HG03575 (cell line): ENCODE measurements around the gene ZGLP1.

Experiments used
- ATAC-seq: cut with Tn5 transposase; IDR thresholded peaks from one replicate; pipeline ENCODE4 v1.9.1; 2021; ENCODE audit not compliant: unreplicated experiment, insufficient number of reproducible peaks, low FRiP score; ENCODE audit errors: extremely low read depth

ZGLP1 gene

DNA sequence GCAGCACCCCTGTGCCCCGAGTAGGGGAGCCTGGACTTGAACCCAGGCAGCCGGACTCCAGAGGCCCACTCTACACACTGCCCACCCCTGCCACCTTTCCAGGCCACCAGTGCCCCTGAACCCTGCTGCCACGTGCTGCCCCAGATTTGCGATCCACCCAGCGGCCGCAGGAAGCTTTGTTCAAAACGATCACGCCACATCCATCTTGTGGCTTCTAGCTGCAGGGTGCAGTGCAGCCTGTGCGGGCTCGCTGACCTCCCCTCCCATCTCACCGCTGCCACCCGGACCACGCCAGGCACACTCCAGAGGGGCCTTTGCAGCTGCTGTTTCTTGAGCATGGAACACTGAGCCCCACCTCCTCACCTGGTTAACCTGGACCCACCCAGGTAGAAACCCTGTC, 19.9 kb upstream of the ZGLP1 start:
- no peak for ATAC-seq

DNA sequence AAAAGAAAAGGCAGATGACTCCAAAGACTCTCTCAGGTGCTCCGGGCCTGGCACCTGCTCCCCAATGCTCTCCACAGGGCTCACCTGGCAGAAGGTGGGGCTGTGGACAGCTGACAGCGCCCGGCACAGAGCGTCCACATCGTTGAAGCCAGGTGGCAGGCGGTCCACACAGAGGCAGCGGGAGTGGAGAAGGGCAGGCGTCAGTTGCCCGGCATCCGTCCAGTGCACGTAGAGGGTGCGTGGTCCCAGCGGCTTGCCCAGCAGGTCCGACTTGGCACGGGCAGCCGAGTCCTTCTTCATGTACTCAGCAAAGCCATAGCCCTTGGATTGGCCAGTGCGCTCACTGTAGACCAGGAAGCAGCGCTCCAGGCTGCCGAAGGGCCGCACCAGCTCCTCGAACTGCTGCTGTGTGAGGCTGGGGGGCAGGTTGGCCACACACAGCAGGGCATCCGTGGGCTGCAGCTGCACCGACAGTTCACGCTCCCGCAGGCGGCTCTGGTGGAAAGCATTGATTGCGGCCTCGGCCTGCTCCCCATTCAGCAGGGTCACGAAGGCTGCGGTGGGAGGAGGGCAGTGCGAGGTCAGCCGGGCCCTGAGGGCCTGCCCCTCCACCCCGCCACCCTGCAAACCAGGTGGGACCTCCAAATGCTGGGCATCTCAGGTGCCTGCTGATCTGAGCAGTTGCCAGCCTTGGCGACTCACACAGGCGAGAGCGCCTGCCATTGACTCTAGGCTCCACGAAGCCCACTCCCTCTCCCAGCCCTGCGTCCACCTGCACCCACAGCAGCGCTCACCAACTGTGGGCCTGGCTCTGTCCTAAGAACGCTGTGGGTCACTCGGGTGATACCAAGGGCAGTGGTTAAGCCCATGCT, 19.2 kb upstream of the ZGLP1 start:
- ATAC-seq = no peak

DNA sequence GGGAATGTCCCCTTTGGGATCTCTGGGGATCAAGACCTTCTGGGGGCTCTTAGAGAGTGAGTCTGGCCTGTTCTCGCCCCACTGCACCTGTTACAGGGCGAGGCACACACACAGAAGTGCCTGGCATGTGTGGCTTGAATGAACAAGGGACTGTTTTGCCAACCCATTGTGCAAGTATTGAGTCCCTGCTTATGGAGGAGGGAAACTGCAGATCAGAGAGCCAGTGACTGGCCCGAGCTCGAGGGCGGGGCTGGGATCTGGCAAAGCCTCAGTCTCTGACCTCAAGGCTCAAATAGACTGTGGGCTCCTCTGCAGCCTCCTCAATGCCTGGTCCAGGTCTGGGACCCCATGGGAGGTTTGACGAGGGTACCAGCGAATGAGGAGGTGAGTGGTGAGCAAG, 18.2 kb upstream of the ZGLP1 start:
- no peak for ATAC-seq

DNA sequence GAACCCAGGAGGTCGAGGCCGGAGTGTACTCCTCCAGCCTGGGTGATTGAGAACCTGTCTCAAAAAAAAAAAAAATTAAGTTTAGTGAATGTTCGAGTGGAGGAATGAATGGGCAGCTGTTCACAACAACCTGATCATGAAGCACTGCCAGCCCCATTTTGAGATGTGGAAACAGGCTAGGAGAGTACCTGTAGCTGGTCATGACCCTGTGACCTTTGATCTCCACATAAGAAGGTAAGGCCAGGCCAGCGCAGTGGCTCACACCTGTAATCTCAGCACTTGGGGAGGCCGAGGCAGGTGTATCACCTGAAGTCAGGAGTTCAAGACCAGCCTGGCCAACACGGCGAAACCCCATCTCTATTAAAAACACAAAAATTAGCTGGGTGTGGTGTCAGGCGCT, 16.1 kb upstream of the ZGLP1 start:
- ATAC-seq = no peak

DNA sequence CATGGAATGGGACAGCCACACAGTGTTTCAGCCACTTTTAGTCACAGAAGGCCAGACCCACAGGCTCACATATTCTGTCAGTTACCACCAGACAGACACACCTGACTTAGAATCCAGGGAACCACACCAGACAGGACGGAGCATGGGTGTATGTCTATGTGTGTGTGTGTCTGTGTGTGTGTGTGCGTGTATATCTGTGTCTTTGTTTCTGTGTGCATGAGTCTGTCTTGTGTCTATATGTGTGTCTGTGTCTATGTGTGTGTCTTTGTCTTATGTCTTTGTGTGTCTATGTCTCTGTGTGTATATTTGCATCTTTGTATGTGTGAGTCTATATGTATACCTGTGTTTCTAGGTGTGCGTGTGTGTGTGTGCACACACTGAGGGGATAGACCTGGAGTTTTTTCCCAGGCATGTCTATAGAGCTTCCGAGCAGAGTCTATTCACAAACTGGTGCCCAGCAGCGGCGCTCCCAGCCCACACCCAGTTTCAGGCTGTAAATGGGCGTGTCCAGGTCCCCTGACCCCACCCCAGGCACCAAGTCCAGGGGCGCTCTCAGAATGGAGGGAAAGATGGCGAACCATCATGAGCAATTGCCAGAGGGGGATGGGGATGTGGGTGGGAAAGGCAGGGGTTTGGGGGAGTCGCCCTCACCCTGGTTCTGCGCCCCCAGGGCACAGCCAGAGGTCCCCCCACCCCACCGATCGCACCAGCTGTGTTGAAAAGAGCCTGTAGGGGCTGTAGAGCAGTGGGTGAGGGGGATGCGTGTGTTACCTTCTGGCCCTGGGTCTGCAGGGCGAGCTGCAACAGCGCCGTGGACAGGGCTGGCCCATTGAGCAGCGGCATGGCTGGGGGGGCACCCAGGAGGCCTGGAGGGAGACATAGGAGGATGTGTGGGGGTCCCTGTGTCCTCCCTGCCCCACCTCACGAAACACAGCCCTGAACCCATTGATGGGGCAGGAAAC, 12.5 kb upstream of the ZGLP1 start:
- no peak for ATAC-seq

DNA sequence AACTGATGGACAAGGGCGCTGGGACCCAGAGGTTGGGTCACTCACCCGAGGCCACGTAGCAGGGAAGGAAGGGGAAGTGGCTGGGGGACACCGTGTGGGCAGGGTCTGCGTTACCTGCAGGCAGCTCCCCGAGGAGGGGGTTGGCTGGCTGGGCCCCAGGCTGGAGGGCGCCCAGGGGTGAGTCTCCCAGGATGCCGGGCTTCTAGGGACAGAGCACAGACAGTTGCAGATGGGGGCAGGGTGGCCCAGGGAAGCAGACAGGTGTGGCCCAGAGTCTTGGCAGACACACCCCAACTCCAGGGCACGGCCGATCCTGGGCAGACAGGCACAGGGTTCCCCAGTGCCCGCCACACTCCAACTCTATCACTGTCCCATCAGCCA, 11.8 kb upstream of the ZGLP1 start:
- no peak for ATAC-seq

DNA sequence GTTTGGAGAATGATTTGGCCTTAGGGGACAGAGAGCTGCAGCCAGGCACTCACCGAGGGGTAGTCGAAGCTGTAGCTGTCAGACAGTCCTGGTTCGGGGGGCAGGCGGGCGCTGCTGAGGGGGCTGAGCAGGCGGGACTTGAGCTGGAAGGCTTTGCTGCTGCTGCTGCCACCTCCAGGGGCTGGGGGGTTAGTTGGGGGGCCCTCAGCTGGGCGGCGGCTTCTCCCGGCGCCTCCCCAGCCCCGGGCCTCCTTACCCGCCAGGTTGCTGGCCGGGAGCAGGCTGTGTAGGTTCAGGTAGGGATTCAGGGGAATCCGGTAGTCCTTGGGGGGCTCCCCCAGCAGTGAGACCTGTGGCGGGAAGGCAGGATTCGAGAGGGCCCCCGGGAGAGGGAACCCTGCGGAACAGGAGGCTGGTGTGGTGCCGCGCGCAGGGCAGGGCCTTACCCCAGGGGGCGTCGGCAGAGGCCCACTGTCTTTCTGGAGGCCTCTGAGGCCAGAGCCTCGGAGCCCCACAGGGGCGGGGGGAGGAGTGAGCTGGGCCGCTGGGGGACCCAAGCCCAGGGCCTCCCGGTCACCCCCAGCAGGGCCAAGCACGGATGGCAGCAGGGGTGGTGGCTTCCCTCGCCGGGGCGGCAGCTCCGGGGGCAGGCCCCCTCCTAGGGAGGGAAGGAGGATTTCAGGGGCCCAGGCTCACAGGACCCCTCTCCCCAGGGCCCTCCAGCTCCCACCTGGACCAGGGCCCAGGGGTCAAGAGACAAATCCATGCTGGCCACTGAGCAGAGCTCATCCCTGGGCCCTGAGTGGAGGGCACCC, 11.2 kb upstream of the ZGLP1 start:
- no peak for ATAC-seq

DNA sequence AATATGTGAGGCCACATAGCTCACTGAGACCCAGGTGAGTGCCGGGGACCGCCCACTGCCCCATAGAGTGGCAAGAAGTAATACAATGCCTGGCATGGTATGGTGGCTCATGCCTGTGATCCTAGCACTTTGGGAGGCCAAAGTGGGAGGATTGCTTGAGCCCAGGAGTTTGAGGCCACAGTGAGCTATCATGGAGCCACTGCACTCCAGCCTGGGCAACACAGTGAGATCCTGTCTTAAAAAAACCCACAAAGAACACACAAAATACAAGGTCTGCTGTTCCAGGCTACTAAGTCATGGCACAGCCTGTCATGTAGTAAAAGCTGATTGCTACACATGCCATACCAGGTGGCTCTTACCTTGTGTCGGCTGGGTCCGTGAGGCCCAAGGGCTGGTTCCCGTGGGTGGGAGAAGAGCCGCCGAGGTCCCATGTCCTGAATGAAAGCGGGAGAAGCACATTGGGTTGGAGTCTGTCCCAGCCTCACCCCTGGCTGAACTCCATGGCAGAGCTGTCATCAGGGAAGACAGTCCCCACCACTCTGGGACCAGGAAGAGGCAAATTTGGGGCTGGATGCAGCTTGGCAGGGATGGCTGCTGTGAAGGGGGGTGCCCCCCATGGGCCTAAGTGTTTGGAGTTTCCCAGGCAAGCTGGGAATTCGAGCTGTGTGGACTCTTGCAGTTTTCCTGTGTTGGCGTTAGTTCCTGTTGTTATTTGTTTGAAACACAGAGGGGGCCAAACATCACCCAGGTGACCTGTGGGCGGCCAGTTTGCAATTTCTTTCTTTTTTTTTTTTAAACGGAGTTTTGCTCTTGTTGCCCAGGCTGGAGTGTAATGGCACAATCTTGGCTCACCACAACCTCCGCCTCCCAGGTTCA, 9.4 kb upstream of the ZGLP1 start:
- ATAC-seq = no peak

DNA sequence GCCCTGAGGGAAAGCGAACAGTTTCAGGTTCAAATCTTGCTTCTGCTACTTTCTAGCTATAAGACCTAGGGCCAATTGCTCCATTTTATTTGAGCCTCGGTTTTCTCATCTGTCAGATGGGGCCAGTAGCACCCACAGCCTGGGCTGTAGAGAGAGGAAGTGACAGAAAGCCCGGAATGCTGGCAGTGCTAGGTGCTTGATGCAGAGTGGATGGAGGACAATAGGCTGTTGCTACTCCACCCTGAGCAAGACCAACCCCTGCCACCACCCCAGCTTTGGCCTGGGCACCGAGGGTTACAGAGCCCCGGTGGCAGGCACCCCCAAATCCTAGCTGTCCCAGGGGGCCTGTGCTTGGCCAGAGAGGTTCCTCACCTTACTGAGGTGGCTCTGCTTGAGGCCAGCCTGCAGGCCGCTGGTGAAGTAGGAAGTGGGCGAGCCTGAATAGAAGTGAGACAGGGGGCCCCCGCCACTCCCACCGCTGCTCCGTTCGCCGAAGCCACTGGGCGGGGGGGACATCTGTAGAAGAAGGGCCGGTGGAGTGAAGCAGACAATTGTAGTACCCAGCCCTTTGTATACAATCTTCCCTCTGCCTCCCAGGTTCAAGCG, 8.3 kb upstream of the ZGLP1 start:
- ATAC-seq = no peak

DNA sequence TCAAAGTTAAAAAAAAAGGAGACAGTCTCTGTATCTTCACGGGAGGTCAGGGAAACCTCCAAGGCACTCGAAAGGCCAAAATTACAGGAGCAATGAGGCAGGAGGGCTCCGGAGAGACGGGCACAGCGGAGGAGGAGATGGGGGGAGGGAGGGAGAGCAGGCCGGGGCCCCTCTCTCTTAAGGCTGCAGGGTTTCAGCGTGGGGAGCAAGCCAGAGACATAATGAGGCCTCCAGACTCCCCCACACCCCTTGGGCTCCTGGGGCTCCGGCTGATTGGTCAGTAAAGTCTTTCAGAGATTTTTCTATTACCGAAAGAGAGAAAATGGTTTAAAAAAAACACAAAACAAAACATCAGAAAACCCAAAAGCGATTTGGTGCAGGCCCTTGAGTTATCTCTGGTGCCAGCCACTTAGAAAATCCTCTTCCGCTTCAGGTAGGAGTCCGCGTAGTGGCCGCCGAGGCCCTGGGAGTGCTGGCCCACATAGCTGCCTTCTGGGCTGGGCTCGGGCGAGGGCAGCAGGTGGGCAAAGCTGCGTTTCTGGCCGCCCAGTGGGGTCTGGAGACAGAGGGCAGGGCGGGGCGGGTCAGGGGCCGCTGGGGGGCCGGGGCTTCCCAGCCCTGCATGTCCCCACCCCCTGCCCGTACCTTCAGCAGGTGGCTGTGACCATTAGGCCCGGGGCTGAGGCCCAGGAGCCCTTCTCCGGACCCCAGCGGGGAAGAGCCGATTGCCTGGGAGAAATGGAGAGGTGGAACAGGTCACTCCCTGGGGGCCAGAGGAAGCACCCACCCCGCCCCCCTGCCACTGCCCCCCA, 7.6 kb upstream of the ZGLP1 start:
- ATAC-seq = no peak

DNA sequence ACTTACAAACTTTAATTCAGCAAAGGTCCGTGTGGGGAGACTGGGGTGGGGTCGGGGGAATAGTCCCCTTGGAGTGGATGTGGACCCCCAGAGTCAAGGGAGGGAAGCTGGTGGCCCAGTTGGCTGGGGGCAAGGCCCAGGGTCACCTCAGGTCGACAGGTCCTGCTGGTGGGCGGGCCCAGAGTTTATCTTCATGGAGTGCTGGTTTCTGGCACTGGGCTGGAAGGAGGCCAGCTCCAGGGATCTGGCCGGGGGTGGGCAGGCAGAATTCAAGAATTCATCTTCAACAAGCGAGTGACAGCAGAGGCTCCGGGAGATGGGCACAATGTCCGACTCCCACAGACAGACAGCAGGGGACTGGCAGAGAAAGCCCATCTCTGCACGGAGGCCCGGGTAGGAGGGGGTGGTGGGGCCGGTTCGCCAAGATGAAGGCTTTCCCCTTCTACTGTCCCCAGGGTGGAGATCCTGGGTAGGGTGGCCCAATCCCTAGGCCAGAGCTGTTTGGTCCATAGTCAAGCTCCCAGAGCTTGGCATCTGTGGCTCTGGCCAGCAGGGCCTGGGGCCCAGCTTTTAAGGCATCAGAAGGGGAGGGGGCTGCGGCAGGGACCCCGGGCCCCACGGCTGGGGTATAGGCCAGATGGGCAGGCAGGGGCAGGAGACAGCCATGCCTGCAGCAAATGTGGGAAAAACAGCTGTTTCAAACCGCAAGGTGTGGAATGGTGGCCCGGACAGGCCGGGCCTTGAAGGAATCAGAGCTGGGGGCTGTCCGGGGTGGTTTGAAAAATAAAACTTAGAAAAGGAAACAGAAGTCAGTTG, 6.8 kb upstream of the ZGLP1 start:
- no peak for ATAC-seq

DNA sequence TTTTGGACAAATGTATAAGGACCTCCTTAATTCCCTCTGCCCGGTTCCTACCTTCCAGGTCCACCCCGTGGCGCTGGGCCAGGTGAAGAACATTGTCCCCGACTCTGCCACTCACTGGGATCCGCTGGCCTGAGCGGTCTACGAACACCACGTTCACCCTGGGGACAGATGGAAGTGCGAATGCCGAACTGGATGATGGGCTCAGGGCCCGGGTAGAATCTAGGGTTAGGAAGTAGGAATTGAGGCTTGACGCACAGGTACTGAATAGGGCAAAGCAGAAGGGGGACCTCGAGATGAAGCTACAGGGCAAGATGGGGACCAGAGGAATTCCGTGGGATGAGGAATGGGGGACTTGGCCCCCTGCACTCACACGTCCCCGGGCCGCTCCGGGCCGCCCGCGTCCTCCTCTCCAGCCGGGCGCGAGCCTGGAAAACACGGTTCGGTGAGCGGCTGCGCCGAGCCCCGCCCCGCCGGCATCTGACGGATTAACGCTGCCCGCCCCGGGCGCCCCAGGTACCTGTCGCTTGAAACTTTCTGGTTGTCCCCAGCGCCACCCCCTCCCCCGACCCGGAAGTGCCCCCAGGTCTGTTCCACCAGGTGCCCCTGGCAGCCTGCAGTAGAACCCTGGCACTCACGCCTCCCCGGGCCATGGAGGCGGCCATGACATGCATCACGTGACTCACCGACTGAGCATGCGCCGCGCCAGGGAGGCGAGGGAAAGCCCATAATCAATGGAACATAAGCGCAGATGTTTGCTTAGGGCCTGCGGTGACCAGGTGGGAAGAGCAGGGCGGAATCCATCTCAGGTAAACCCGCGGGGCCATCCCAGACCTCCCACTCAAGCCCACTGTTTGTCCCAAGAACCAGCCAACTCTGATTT, 6.0 kb upstream of the ZGLP1 start, which contains the start of gene FDX2:
FDX2 (minus strand) TSS at position 681 of the 880 bp plus-strand sequence; CDS start at position 662, 19 bp downstream.
- no peak for ATAC-seq

DNA sequence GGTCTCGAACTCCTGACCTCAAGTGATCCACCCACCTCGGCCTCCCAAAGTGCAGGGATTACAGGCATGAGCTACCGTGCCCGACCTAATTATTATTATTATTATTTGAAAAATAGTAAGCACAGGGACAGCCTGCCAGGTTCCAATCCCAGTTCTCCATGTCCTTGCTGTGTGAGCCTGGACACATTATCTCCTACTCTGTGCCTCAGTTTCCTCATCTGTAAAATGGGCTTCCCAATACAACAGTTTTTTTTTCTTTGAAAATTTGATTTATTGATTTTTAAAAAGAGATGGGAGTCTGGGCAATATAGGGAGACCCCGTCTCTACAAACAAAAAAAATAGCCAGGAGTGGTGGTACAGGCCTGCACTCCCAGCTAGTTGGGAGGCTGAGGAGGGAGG, 3.3 kb downstream of the ZGLP1 start:
- ATAC-seq = no peak

DNA sequence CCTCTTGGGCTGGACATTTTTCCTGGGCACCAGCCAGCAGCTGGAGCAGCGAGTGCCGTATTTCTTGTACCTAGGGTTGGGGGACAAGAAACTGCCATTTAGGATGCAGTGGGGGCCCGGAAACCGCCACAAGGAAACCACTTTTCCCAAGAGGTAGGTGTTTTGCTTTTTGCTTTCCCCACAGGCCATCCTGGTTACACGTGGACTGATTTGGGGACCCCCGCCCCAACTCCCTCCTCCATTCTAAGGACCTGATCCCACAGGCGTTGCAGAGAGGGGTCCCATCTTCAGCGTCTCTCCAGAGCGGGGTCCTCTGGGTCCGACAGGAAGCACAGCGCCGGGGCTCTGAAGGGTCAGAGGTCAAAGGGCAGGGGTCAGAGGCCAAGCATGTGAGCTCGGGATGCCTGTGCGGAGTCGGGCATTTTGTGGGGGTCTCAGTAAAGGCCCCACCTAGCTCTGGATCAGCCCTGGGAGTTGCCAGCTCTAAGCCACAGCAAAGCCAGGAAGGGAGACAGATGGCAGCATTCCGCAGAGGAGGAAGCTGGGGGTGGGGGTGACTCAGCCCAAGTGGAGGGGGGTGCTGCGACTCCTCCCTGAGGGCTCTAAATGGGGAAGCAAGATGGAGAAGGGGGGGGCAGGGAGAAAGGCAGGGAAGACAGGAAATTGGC, 4.3 kb downstream of the ZGLP1 start:
- ATAC-seq = no peak
